HG03575 (cell line): ENCODE measurements around the gene NUP160.
"Not testable (repeated sequence)": the region's sequence is repeated elsewhere in the genome, so short reads cannot be mapped to it uniquely, and the experiment has no call there.

ENCODE experiments used
- ATAC-seq: cut with Tn5 transposase; IDR thresholded peaks from one replicate; pipeline ENCODE4 v1.9.1; 2021; ENCODE audit not compliant: unreplicated experiment, insufficient number of reproducible peaks, low FRiP score; ENCODE audit errors: extremely low read depth

NUP160 gene

GRCh38 chr11:47756208-47756607, 91.9 kb downstream of the NUP160 start:
- ATAC-seq: no peak

DNA sequence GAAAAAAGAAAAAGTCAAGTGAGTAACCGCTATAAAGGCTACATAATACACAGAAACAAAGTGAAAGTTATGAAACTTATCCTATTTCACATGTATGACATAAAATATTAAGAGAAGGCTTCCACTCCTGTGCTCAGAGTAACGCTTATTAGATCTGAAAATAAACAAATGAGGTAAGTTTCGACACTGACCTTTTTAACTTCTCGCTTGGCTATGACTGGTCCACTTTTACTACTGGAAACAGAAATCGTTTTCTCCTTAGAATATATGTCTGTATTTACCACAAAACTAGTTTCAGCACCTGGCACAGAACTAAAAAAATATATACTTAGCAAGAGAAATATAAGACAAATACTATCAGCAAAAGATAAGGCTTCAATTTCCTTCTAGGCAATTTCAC, 97.4 kb downstream of the NUP160 start:
- ATAC-seq: no peak

DNA sequence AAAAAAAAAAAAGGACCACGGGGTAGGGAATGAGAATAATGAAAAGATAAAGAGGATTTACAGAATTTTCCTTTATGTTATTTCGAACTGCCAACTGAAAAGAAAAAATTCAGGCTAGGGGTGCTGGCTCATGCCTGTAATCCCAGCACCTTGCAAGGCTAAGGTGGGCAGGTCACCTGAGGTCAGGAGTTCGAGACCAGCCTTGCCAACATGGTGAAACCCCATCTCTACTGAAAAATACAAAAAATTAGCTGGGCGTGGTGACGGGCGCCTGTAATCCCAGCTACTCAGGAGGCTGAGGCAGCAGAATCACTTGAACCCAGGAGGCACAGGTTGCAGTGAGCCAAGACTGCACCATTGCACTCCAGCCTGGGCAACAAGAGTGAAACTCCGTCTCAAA, 105.7 kb downstream of the NUP160 start:
- ATAC-seq: not testable (repeated sequence)

GRCh38 chr11:47737817-47738216, 110.3 kb downstream of the NUP160 start:
- ATAC-seq: not testable (repeated sequence)

DNA sequence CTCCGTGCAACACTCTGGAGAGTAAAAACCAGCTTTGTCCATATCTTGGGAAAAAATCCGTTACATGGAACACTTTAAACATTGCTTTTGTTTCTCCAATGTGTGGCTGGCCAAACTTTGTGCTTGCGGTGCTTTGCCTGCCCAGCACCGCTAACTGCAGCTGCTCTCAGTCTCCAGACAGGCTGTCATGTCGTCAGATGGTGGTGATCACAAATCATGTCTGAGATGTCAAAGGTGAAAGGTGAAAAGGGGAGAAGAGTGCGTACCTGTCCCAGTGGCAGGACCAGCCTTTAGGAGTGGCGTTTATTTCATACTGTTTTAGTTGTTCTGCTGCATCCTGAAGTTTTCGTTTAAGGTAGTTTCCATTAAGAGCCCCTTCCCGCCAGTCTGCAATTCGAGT, 115.9 kb downstream of the NUP160 start:
- no peak for ATAC-seq

GRCh38 chr11:47731475-47731874, 116.7 kb downstream of the NUP160 start:
- ATAC-seq: no peak
